OCI-LY7 (cell line): Measurements from ENCODE around the gene CENPA.

Source experiments
- EZH2phosphoT487 ChIP-seq: fragments of 200-600 bp; sonication (generic); IDR thresholded peaks from 2 replicates; pipeline ENCODE4 v1.6.1; 2018; ENCODE audit warnings: low read depth, borderline replicate concordance, mild to moderate bottlenecking, mixed run types, antibody characterized with exemption, low read length, moderate library complexity, mixed read lengths
- TF ChIP-seq, protein P1 (sequence below): fragments of 200-600 bp; sonication (generic); conservative IDR thresholded peaks from 2 replicates; pipeline ENCODE4 v1.5.1; 2014; ENCODE audit warnings: mild to moderate bottlenecking, antibody characterized with exemption, low read length, moderate library complexity, mixed read lengths

DNA sequence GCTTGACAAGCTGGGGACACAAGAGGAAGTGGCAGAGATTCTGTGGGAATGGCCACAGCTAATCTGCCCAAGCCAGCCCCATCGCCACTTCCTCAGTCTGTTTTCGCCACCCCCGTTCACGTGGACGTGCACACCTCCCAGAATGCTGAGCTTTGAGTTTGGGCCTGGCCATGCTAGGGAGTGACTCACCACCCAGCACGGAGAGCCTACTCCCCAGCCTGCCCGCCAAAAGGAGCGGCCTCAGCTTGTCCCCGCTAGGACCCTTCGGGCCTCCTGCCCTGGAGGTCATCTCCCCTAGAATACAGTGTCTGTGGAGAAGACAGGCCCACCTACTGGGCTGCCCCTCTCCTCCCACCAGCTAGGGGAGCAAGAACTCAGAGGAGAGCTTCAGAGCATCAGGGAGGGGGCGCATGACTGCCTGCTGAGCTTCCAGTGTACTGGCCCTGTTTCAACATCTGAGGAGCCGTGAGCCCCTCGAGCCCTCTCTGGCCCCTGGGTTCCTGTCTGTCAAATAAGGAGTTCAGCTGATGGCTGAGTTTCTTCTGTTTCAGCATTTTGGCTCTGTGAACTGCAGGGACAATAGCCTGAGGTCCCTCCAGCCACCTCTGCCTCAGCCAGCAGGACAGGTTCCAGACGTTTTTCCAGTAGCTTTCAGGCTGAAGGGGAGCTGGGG lies 16.6 kb upstream of the CENPA start:
- TF ChIP-seq, protein P1, sequence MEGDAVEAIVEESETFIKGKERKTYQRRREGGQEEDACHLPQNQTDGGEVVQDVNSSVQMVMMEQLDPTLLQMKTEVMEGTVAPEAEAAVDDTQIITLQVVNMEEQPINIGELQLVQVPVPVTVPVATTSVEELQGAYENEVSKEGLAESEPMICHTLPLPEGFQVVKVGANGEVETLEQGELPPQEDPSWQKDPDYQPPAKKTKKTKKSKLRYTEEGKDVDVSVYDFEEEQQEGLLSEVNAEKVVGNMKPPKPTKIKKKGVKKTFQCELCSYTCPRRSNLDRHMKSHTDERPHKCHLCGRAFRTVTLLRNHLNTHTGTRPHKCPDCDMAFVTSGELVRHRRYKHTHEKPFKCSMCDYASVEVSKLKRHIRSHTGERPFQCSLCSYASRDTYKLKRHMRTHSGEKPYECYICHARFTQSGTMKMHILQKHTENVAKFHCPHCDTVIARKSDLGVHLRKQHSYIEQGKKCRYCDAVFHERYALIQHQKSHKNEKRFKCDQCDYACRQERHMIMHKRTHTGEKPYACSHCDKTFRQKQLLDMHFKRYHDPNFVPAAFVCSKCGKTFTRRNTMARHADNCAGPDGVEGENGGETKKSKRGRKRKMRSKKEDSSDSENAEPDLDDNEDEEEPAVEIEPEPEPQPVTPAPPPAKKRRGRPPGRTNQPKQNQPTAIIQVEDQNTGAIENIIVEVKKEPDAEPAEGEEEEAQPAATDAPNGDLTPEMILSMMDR, result no peak
- no peak for TF ChIP-seq EZH2phosphoT487
